ENCODE measurements around the gene GBX2.

GRCh38 chr2:236173729-236174607 lies 5.8 kb upstream of the GBX2 start:
- TF ChIP-seq POLR2AphosphoS5 (IDR thresholded peaks at IDR 0.05; ENCODE audit: low read depth, low read length), result no peak
- TF ChIP-seq TAF1 (IDR thresholded peaks at IDR 0.05; ENCODE audit: borderline replicate concordance, insufficient read depth, low read length), result no peak
- no peak for TF ChIP-seq SIN3A (IDR thresholded peaks at IDR 0.05; ENCODE audit: borderline replicate concordance, insufficient read depth, low read length)
- no peak for TF ChIP-seq REST (IDR thresholded peaks at IDR 0.05; ENCODE audit: insufficient read depth in 1 of 2, low read depth in 2 of 2, low read length in 2 of 2)
- TF ChIP-seq FOXP2 (optimal IDR thresholded peaks at IDR 0.05; ENCODE audit: borderline replicate concordance, extremely low read depth, extremely low read length, insufficient read depth), result no peak

Data from PFSK-1 (cell line).